AG09319 (cell line): ENCODE data around the gene P2RY2.
"Not testable (repeated sequence)": the region's sequence is repeated elsewhere in the genome, so short reads cannot be mapped to it uniquely, and the experiment has no call there.

Source experiments
- DNase-seq: peaks from one replicate; pipeline ENCODE4 v3.0.0-alpha.2; 2010; ENCODE audit warnings: low read depth; ENCODE audit errors: extremely low read depth
- TF ChIP-seq, protein P1 (sequence below): IDR thresholded peaks from 2 replicates; pipeline ENCODE4 v1.5.1; 2011; ENCODE audit warnings: low read depth, mild to moderate bottlenecking, inconsistent platforms, low read length, moderate library complexity

P2RY2 gene

DNA sequence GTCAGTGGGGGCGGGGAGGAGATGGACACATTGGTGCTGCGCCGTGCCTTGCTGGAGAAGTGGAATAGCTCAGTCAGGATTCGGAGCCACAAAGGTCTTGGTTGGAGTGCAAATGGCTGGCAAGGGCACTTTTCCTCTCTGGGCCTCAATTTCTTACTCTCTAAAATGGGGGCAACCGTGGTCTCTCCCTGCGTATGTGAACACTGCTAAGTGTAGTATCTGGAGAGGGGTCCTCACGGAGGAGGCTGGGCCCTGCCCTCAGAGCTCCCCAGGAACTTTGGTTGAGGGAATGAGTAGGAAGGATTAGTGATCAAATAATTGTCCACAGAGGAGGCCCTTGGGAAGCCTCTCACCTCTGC lies 54.6 kb downstream of the P2RY2 start:
- TF ChIP-seq, protein P1, sequence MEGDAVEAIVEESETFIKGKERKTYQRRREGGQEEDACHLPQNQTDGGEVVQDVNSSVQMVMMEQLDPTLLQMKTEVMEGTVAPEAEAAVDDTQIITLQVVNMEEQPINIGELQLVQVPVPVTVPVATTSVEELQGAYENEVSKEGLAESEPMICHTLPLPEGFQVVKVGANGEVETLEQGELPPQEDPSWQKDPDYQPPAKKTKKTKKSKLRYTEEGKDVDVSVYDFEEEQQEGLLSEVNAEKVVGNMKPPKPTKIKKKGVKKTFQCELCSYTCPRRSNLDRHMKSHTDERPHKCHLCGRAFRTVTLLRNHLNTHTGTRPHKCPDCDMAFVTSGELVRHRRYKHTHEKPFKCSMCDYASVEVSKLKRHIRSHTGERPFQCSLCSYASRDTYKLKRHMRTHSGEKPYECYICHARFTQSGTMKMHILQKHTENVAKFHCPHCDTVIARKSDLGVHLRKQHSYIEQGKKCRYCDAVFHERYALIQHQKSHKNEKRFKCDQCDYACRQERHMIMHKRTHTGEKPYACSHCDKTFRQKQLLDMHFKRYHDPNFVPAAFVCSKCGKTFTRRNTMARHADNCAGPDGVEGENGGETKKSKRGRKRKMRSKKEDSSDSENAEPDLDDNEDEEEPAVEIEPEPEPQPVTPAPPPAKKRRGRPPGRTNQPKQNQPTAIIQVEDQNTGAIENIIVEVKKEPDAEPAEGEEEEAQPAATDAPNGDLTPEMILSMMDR: no peak
- DNase-seq: no peak

DNA sequence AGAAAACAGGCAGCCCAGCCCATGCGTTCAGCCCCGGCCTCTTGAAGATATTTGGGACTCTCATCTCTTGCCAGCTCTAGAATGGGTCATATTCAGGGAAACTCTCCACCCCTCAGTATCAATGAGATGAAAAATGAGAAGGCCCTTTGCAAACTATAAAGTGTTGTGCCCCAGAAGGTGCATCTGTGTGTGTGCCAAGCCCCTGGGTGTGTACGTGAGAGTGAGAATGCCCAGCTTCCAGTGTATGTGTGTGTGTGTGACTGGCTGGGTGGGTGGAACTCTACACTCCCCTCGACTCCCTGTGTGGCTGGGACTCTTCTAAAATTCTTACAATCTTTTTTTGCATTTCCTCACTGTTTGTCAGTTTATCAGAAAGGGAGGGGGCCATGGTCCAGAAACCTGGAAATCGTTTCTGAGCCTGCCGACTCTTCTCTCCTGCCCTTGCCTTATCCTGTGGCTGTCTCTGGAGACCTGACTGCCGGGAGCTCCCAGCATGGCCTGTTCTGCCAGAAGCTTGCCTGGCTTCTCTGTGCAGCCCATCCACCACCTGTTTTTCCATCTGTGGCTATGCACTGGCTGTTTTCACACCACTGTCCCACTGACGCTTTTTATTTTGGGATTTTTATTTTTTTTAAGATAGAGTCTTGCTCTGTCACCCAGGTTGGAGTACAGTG lies 55.3 kb downstream of the P2RY2 start:
- no peak for DNase-seq
- TF ChIP-seq, protein P1: no peak

GRCh38 chr11:73274191-73274590 lies 56.1 kb downstream of the P2RY2 start:
- DNase-seq: not testable (repeated sequence)

- no peak for DNase-seq
- TF ChIP-seq, protein P1: no peak
These were observed 56.8 kb downstream of the P2RY2 start for GRCh38 chr11:73274722-73275380.

GRCh38 chr11:73275381-73275750 lies 57.3 kb downstream of the P2RY2 start:
- TF ChIP-seq, protein P1: no peak
- no peak for DNase-seq

DNA sequence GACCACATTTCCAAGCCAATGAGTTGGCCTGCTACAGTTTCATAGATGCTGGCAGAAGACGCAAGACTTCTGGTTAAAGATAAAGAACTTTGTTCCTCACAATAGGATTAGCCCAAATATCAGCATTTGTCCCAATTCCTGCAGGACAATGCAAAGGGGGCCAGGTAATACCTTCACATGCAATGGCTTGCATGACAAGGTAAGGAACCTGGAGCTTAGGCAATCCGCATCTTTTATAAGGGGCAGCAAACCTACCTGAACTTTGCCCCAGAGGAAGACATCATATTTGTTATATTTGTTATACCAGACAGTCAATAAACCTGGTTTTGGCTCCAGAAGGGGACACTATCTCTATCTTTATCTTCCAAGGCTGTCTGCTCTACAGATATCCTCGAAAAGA lies 59.4 kb downstream of the P2RY2 start:
- DNase-seq: no peak
- TF ChIP-seq, protein P1: no peak

DNA sequence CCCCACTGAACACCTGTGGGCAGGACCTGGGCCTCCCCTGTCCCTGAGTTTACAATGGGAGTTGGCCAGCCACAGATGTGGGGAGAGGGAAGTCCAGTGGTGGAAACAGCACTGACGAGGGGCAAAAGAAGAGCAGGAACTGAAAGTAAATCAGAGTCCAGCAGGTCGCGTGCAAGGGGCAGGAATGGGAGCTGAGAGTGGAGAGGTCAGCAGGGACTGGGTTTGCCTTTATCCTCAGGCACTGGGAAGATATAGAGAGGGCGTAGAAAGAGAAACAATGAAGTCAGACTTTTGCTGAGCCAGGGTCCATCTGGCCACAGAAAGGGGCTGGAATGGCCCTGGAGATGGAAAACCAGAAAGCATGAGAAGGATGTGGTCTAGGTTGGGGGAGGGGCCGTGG lies 62.5 kb downstream of the P2RY2 start:
- TF ChIP-seq, protein P1: no peak
- no peak for DNase-seq

- no peak for DNase-seq
- TF ChIP-seq, protein P1: no peak
These were observed 63.2 kb downstream of the P2RY2 start for GRCh38 chr11:73281201-73281741.
